Adipocyte (in vitro differentiated cells): Measurements from ENCODE around the gene CDH23.
A peak's percentile ranks its signal among the peaks of the same experiment; 100 is the strongest.

Experiments
- DNase-seq: peaks from one replicate; pipeline ENCODE4 v3.0.0-alpha.2; 2015; ENCODE audit warnings: low read depth
- H3K27me3 ChIP-seq: replicated peaks from 2 replicates; pipeline ENCODE4 v1.7.0; 2013; ENCODE audit warnings: mild to moderate bottlenecking, low read length, moderate library complexity; ENCODE audit not compliant: control insufficient read depth, insufficient read depth
- H3K36me3 ChIP-seq: 2 replicates; pipeline ENCODE4 v1.7.0; 2013; ENCODE audit warnings: low read length, mild to moderate bottlenecking, moderate library complexity; ENCODE audit not compliant: control insufficient read depth, insufficient read depth, severe bottlenecking
- H3K4me1 ChIP-seq: 2 replicates; pipeline ENCODE4 v1.7.0; 2013; ENCODE audit warnings: mild to moderate bottlenecking, low read length, moderate library complexity; ENCODE audit not compliant: control insufficient read depth, insufficient read depth
- H3K4me3 ChIP-seq: 2 replicates; pipeline ENCODE4 v1.7.0; 2013; ENCODE audit warnings: mild to moderate bottlenecking, low read length, moderate library complexity
- H3K9ac ChIP-seq: 2 replicates; pipeline ENCODE4 v1.7.0; 2013; ENCODE audit warnings: mild to moderate bottlenecking, low read length, moderate library complexity
- H3K9me3 ChIP-seq: 2 replicates; pipeline ENCODE4 v1.7.0; 2013; ENCODE audit warnings: mild to moderate bottlenecking, low read length, moderate library complexity; ENCODE audit not compliant: control insufficient read depth

Gene CDH23

DNA sequence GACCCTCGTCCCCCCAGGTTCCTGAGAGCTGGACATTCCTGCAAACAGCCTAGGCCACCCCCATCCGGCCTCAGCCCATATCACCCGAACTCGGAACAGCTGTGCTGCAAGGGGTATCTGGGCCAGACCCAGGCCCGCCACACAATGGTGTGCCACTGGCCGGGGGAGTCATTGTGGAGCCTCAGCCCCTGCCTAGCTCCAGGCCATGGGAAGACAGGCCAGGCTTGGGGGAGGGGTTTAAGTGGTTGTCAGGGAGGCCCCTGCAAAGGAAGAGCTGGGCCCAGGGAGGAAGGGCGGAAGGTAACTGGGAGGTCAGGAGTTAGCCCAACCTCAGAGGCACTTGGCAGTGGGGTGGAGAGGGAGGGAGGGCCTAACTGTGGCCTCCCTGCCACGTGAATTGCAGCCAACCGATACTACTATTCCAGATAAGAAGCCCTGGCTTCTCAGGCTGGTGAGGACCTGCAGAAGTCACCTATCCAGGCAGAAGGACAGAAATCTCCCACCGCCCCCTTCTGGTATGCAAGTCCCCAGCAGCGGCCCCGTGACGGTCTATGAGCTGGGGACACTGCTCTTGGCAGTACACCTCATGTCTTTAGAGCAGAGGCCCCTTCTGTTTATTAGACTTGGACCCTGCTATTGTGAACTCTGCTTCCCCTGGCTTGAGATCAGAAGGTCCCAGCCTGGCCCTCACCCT lies 349.8 kb downstream of the CDH23 start:
- Histone ChIP-seq H3K4me3 (no peak overlapping the region), H3K4me1 (peaks cover 30% of the 10 kb centered on the region), H3K36me3 (peaks cover 9% of the 10 kb centered on the region), H3K27me3 (no peaks in the 10 kb centered on the region), H3K9ac (no peak overlapping the region), H3K9me3 (peaks cover 9% of the 10 kb centered on the region)
- no peak for DNase-seq

DNA sequence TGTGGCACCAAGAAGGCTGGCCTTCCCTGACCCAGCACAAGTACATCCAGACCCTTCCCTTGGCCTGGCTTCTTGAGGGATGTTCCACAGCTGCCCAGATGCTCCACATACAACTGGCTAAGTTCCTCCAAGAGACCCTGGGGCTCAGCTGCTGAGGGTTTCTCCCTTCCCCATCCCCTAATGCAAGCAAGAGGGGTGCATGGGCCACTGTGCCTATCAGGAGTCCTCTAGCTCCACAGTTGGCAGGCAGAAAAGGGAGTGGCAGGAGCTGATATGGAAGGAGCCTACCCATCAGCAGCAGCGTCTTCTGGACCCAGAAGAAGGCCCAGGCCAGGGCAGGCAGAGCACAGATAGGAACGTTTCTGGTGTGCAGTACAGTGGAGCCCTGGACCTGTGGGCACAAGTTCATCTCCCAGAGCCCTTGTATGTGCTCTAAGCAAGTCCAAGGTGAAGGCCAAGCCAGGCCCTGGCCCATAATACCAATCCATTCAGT lies 350.4 kb downstream of the CDH23 start:
- H3K4me3 ChIP-seq: no peak overlapping the region
- peaks cover 9% of the 10 kb centered on the region for H3K9me3 ChIP-seq
- H3K27me3 ChIP-seq: no peaks in the 10 kb centered on the region
- peaks cover 30% of the 10 kb centered on the region for H3K4me1 ChIP-seq
- H3K36me3 ChIP-seq: peaks cover 14% of the 10 kb centered on the region
- DNase-seq: no peak
- H3K9ac ChIP-seq: no peak overlapping the region

GRCh38 chr10:71747551-71748523 lies 351.1 kb downstream of the CDH23 start:
- peaks cover 3% of the 10 kb centered on the region for H3K9me3 ChIP-seq
- H3K36me3 ChIP-seq: peaks cover 22% of the 10 kb centered on the region
- no peak for DNase-seq
- H3K9ac ChIP-seq: no peak overlapping the region
- no peak overlapping the region for H3K4me3 ChIP-seq
- H3K4me1 ChIP-seq: peaks cover 30% of the 10 kb centered on the region
- H3K27me3 ChIP-seq: no peaks in the 10 kb centered on the region

GRCh38 chr10:71748671-71749191 lies 352.0 kb downstream of the CDH23 start:
- peak overlapping the region; percentile 19 for H3K9ac ChIP-seq
- peaks cover 30% of the 10 kb centered on the region for H3K4me1 ChIP-seq
- no peaks in the 10 kb centered on the region for H3K27me3 ChIP-seq
- H3K9me3 ChIP-seq: no peaks in the 10 kb centered on the region
- peaks cover 23% of the 10 kb centered on the region for H3K36me3 ChIP-seq
- no peak overlapping the region for H3K4me3 ChIP-seq
- no peak for DNase-seq

DNA sequence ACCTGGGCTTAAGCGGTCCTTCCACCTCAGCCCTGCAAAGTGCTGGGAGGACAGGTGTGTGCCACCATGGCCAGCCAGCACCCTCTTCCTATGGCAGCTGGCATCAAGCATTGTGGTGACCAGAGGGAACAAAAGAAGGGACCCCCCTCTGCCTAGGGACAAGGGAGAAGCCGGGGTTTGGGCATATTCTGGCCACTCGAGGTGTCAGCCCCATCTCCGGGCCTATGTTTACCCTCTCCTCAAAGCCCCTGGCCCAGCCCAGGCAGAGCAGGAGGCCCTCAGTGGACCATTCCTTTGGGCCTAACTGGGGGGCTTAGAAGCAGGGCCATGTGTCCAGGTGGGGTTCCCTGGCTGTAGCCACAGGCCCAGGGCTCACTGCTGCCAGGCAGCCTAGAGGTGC lies 352.7 kb downstream of the CDH23 start:
- peaks cover 30% of the 10 kb centered on the region for H3K4me1 ChIP-seq
- H3K36me3 ChIP-seq: peaks cover 23% of the 10 kb centered on the region
- H3K27me3 ChIP-seq: no peaks in the 10 kb centered on the region
- no peak overlapping the region for H3K4me3 ChIP-seq
- DNase-seq: no peak
- H3K9me3 ChIP-seq: no peaks in the 10 kb centered on the region
- H3K9ac ChIP-seq: peak overlapping the region; percentile 19

DNA sequence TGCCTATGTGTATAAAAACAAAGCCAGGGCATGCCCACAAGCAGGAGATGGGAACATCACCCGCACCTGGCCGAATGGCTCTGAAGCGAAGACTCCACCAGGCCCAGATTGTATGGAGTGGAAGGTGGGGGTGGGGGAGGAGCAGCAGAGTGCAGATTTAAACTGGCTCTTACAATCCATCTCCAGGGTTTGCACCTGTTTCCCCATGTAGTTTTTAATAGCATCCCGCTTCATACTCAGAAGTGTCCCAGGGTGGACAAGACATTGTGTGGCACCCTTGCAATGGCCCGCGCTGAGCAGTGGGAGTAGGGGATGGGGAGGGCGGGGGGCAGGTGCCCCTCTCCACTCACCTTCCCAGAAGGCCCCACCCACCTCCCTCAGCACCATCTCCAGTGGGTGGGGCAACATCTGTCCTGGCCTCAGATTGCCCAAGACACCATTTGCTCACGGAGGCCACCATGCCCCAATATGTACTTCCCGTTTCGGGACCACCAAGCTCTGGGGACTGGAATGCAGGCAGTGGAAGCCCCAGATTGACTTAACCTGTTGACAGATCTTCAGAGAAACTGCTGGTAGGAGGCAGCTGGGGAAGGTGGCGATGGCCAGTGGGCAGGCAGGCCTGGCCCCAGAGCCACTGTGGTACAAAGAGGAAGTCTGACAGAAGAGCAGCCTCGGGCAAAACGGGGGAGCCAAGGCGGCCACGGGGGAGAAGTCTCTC lies 353.6 kb downstream of the CDH23 start:
- no peaks in the 10 kb centered on the region for H3K9me3 ChIP-seq
- no peaks in the 10 kb centered on the region for H3K27me3 ChIP-seq
- H3K4me1 ChIP-seq: peaks cover 30% of the 10 kb centered on the region
- H3K9ac ChIP-seq: no peak overlapping the region
- no peak overlapping the region for H3K4me3 ChIP-seq
- H3K36me3 ChIP-seq: peaks cover 23% of the 10 kb centered on the region
- no peak for DNase-seq

DNA sequence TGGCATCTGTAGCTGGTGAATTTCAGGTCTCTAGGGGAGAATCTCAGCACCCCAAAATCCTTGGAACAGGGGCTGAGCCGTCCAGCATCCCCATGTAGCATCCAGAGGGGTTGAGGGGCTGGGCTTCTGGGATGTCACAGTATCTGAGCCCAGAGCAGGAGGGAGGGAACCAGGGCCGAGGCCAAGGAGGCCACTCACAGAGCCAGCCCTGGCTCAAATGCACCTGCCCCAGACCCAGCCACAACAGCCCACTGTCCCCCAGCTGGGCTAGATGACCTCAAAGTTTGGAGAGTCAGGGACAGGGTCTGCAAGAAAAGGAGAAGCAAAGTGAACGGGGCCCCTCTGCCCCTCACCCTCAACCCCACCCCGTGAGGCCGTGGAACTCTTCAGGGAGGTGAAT lies 354.3 kb downstream of the CDH23 start:
- H3K9ac ChIP-seq: no peak overlapping the region
- no peak for DNase-seq
- no peak overlapping the region for H3K4me3 ChIP-seq
- H3K9me3 ChIP-seq: no peaks in the 10 kb centered on the region
- H3K27me3 ChIP-seq: no peaks in the 10 kb centered on the region
- peaks cover 30% of the 10 kb centered on the region for H3K4me1 ChIP-seq
- peaks cover 23% of the 10 kb centered on the region for H3K36me3 ChIP-seq

DNA sequence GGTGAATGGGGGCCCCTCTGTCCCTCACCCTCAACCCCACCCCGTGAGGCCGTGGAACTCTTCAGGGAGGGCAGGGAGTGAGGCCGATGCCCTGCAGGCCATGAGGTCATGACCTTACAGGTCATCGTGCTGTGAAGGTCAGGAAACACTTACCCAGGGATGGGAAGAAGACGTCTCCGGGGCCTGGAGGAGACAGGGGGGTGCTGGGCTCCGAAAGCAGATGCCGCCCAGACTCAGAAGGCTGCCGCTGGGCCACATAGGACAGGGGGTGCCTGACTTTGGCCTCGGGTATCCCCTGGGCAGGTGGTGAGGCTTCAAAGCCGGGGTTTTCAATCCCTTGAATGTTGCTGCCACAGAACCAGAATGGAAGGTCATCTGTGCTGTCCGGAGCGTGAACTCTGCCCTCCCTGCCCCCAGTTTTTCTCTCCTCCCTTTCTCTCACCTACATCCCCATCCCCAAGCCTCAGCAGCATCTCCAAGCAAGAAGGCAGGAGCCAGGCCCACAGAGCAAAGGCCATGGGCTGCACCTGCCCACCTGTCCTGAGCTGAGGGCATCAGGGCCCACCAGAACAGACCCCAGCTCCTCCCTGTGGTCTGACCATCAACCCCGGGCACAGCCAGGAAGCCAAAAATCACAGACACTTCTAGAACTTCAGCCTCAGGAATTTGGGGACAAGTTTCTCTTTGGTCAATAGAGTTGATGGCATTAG lies 354.9 kb downstream of the CDH23 start:
- H3K36me3 ChIP-seq: peaks cover 23% of the 10 kb centered on the region
- no peak overlapping the region for H3K9ac ChIP-seq
- DNase-seq: no peak
- H3K27me3 ChIP-seq: no peaks in the 10 kb centered on the region
- peaks cover 26% of the 10 kb centered on the region for H3K4me1 ChIP-seq
- no peaks in the 10 kb centered on the region for H3K9me3 ChIP-seq
- no peak overlapping the region for H3K4me3 ChIP-seq

DNA sequence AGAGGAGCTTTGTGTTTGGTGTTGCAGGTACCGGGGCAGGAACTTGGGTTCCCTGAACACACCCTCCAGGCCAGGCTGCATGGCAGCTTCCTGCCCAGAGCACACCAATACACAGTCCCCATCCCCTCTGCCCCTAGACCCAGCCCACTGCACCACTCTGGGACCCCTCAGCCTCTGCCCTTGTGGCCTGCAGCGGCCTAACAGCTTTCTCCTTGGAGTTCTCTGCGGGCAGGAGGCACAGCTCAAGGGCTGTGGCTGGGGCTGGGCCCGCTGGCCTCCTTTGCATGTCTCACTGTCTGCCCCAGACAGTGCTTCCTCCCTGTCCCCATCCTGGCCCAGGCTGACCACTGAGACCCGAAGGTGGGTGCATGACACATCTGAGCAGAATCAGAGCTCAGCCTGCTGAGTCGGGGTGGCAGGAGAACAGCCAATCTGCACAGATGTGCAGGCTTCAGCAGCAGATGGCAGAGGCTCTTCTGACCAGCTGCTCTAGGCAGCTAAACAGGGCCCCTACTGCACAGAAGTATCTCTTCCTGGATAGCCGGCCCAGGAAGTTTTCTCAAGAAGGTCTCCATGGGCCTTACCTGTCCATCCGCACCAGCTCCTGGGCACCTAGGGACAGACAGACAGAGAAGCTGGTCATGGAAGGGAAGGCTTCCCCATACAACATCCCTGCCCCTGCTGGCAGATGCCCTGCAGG lies 355.8 kb downstream of the CDH23 start:
- no peaks in the 10 kb centered on the region for H3K9me3 ChIP-seq
- no peaks in the 10 kb centered on the region for H3K27me3 ChIP-seq
- H3K4me3 ChIP-seq: no peak overlapping the region
- peaks cover 18% of the 10 kb centered on the region for H3K4me1 ChIP-seq
- H3K36me3 ChIP-seq: peaks cover 27% of the 10 kb centered on the region
- no peak for DNase-seq
- H3K9ac ChIP-seq: no peak overlapping the region
